T-helper 17 cell (primary cell): ENCODE results near the gene FBXL16. TPM values are rescaled to one million over a fixed set of nuclear protein-coding genes. Genes with fewer than 3 reads are reported as not detected.

ENCODE experiments used
- ATAC-seq: fragments of 150-1000 bp; cut with Tn5 transposase; 2 replicates; pipeline ENCODE4 v1.10.0; 2021; ENCODE audit warnings: mild to moderate bottlenecking, moderate library complexity
- DNase-seq, 3 donors: peaks; one replicate each; pipeline versions ENCODE4 v3.0.0 to v3.0.0-alpha.2; 2020 to 2021
- H3K9me3 ChIP-seq: one replicate; pipeline ENCODE4 v1.7.0; 2013; ENCODE audit warnings: low read length, mild to moderate bottlenecking; ENCODE audit not compliant: control insufficient read depth, poor library complexity, severe bottlenecking
- H3K27ac Mint-ChIP-seq: one replicate; pipeline ENCODE4 v1.8.0; 2022; ENCODE audit warnings: mild to moderate bottlenecking, moderate library complexity, mixed read lengths
- H3K27me3 Mint-ChIP-seq: one replicate; pipeline ENCODE4 v1.8.0; 2022; ENCODE audit warnings: mixed read lengths
- H3K36me3 Mint-ChIP-seq: one replicate; pipeline ENCODE4 v1.8.0; 2022; ENCODE audit warnings: low read depth, mixed read lengths
- H3K4me1 Mint-ChIP-seq: one replicate; pipeline ENCODE4 v1.8.0; 2022; ENCODE audit warnings: mild to moderate bottlenecking, mixed read lengths
- H3K4me3 Mint-ChIP-seq: one replicate; pipeline ENCODE4 v1.8.0; 2022; ENCODE audit warnings: mild to moderate bottlenecking, moderate library complexity, mixed read lengths
- total RNA-seq, 4 donors: library from RNA in 2 of 4; stranded (reverse) in 2 of 4; gene quantifications; one replicate each; pipeline ENCODE4 v1.2.3 and lab custom pipeline; 2022 to 2026

The FBXL16 gene
- total RNA-seq, 2 donors from 2014 or later: 29.0 to 35.3 TPM

GRCh38 chr16:666572-666971 lies 39.0 kb downstream of the FBXL16 start:
- H3K36me3 Mint-ChIP-seq: no peaks in the 10 kb centered on the region
- H3K4me3 Mint-ChIP-seq: no peak overlapping the region
- no peaks in the 10 kb centered on the region for H3K9me3 ChIP-seq
- ATAC-seq (no peak), DNase-seq (no peak)
- H3K4me1 Mint-ChIP-seq: peaks cover 7% of the 10 kb centered on the region
- H3K27me3 Mint-ChIP-seq: no peaks in the 10 kb centered on the region
- no peak overlapping the region for H3K27ac Mint-ChIP-seq

- no peaks in the 10 kb centered on the region for H3K9me3 ChIP-seq
- no peak for DNase-seq
- Mint-ChIP-seq H3K4me3 (no peak overlapping the region), H3K27me3 (no peaks in the 10 kb centered on the region), H3K27ac (no peak overlapping the region), H3K4me1 (peaks cover 5% of the 10 kb centered on the region), H3K36me3 (no peaks in the 10 kb centered on the region)
- no peak for ATAC-seq
These were observed 43.0 kb downstream of the FBXL16 start for GRCh38 chr16:662597-662996.

- no peak for DNase-seq
- Mint-ChIP-seq H3K27me3 (no peaks in the 10 kb centered on the region), H3K4me3 (no peak overlapping the region), H3K4me1 (peaks cover 5% of the 10 kb centered on the region), H3K27ac (no peak overlapping the region), H3K36me3 (no peaks in the 10 kb centered on the region)
- no peak for ATAC-seq
- no peaks in the 10 kb centered on the region for H3K9me3 ChIP-seq
These were observed 43.5 kb downstream of the FBXL16 start for GRCh38 chr16:662095-662494.

- Mint-ChIP-seq H3K27me3 (no peaks in the 10 kb centered on the region), H3K4me1 (peaks cover 5% of the 10 kb centered on the region), H3K4me3 (no peak overlapping the region), H3K36me3 (no peaks in the 10 kb centered on the region), H3K27ac (no peak overlapping the region)
- no peaks in the 10 kb centered on the region for H3K9me3 ChIP-seq
- DNase-seq (no peak), ATAC-seq (no peak)
These were observed 44.3 kb downstream of the FBXL16 start for GRCh38 chr16:661184-661821.

- Mint-ChIP-seq H3K27me3 (no peaks in the 10 kb centered on the region), H3K36me3 (no peaks in the 10 kb centered on the region), H3K4me3 (no peak overlapping the region), H3K4me1 (peaks cover 5% of the 10 kb centered on the region), H3K27ac (no peak overlapping the region)
- H3K9me3 ChIP-seq: no peaks in the 10 kb centered on the region
- ATAC-seq (peak; percentile 79), DNase-seq (peak; percentile 60 to 70 (median 65))
These were observed 45.0 kb downstream of the FBXL16 start for GRCh38 chr16:660459-661183.

- H3K27ac Mint-ChIP-seq: no peak overlapping the region
- H3K4me1 Mint-ChIP-seq: peaks cover 5% of the 10 kb centered on the region
- H3K36me3 Mint-ChIP-seq: no peaks in the 10 kb centered on the region
- no peaks in the 10 kb centered on the region for H3K9me3 ChIP-seq
- no peak overlapping the region for H3K4me3 Mint-ChIP-seq
- H3K27me3 Mint-ChIP-seq: no peaks in the 10 kb centered on the region
- ATAC-seq (peak; percentile 4), DNase-seq (no peak)
These were observed 45.5 kb downstream of the FBXL16 start for GRCh38 chr16:660132-660458.

- H3K9me3 ChIP-seq: no peaks in the 10 kb centered on the region
- no peak overlapping the region for H3K4me3 Mint-ChIP-seq
- peaks cover 5% of the 10 kb centered on the region for H3K4me1 Mint-ChIP-seq
- no peak for DNase-seq
- no peak overlapping the region for H3K27ac Mint-ChIP-seq
- H3K27me3 Mint-ChIP-seq: no peaks in the 10 kb centered on the region
- no peaks in the 10 kb centered on the region for H3K36me3 Mint-ChIP-seq
- ATAC-seq: no peak
These were observed 46.0 kb downstream of the FBXL16 start for GRCh38 chr16:659618-660017.

GRCh38 chr16:658679-659571 lies 46.7 kb downstream of the FBXL16 start:
- no peak for ATAC-seq
- H3K4me3 Mint-ChIP-seq: no peak overlapping the region
- H3K27me3 Mint-ChIP-seq: no peaks in the 10 kb centered on the region

GRCh38 chr16:657487-657886 lies 48.1 kb downstream of the FBXL16 start:
- no peaks in the 10 kb centered on the region for H3K9me3 ChIP-seq
- Mint-ChIP-seq H3K27me3 (no peaks in the 10 kb centered on the region), H3K4me3 (no peak overlapping the region), H3K4me1 (peaks cover 5% of the 10 kb centered on the region), H3K27ac (no peak overlapping the region), H3K36me3 (no peaks in the 10 kb centered on the region)
- DNase-seq: no peak
- no peak for ATAC-seq

More at GRCh38 chr16:658679-659571, 46.7 kb downstream of the FBXL16 start:
- Mint-ChIP-seq H3K4me1 (peaks cover 5% of the 10 kb centered on the region), H3K27ac (no peak overlapping the region), H3K36me3 (no peaks in the 10 kb centered on the region)
- no peaks in the 10 kb centered on the region for H3K9me3 ChIP-seq
- DNase-seq: no peak

GRCh38 chr16:654034-654433 lies 51.6 kb downstream of the FBXL16 start:
- Mint-ChIP-seq H3K36me3 (no peaks in the 10 kb centered on the region), H3K4me1 (no peaks in the 10 kb centered on the region), H3K4me3 (no peak overlapping the region), H3K27me3 (no peaks in the 10 kb centered on the region), H3K27ac (no peak overlapping the region)
- ATAC-seq: no peak
- no peaks in the 10 kb centered on the region for H3K9me3 ChIP-seq
- no peak for DNase-seq

GRCh38 chr16:652454-653305 lies 52.9 kb downstream of the FBXL16 start:
- ATAC-seq (no peak), DNase-seq (no peak)
- H3K4me1 Mint-ChIP-seq: peaks cover 5% of the 10 kb centered on the region
- peak overlapping the region; percentile 31 for H3K4me3 Mint-ChIP-seq
- H3K27ac Mint-ChIP-seq: no peak overlapping the region
- H3K36me3 Mint-ChIP-seq: no peaks in the 10 kb centered on the region
- H3K9me3 ChIP-seq: no peaks in the 10 kb centered on the region
- no peaks in the 10 kb centered on the region for H3K27me3 Mint-ChIP-seq

GRCh38 chr16:651844-652243 lies 53.8 kb downstream of the FBXL16 start:
- DNase-seq: no peak
- peak overlapping the region; percentile 66 for H3K4me3 Mint-ChIP-seq
- H3K27me3 Mint-ChIP-seq: no peaks in the 10 kb centered on the region
- no peaks in the 10 kb centered on the region for H3K9me3 ChIP-seq
- ATAC-seq: no peak
- no peaks in the 10 kb centered on the region for H3K36me3 Mint-ChIP-seq
- H3K4me1 Mint-ChIP-seq: peaks cover 5% of the 10 kb centered on the region
- no peak overlapping the region for H3K27ac Mint-ChIP-seq

GRCh38 chr16:649631-650030 lies 56.0 kb downstream of the FBXL16 start:
- Mint-ChIP-seq H3K27ac (peak overlapping the region; percentile 4), H3K36me3 (no peaks in the 10 kb centered on the region), H3K27me3 (no peaks in the 10 kb centered on the region), H3K4me1 (peaks cover 8% of the 10 kb centered on the region), H3K4me3 (peak overlapping the region; percentile 78)
- peak; percentile 7 for ATAC-seq
- no peaks in the 10 kb centered on the region for H3K9me3 ChIP-seq
- DNase-seq: no peak
